H9 (cell line): ENCODE results near the gene TEF. TPM values are rescaled to one million over a fixed set of nuclear protein-coding genes. Genes with fewer than 3 reads are reported as not detected.

ENCODE experiments used
- DNase-seq: peaks from one replicate; pipeline ENCODE4 v3.0.0-alpha.2; 2017
- H2AFZ ChIP-seq: one replicate; pipeline ENCODE4 v1.6.1; 2013; ENCODE audit warnings: mild to moderate bottlenecking, low read length, control low read depth, moderate library complexity
- H2AK5ac ChIP-seq: 2 replicates; pipeline ENCODE4 v1.6.1; 2013; ENCODE audit warnings: low read length, control low read depth, mixed read lengths; ENCODE audit not compliant: insufficient read length
- H2BK120ac ChIP-seq: one replicate; pipeline ENCODE4 v1.6.1; 2013; ENCODE audit warnings: low read depth, mild to moderate bottlenecking, low read length, control low read depth, inconsistent platforms; ENCODE audit not compliant: poor library complexity, severe bottlenecking
- H2BK12ac ChIP-seq: 2 replicates; pipeline ENCODE4 v1.6.1; 2013; ENCODE audit warnings: low read length, control low read depth, mixed read lengths, low read depth; ENCODE audit not compliant: insufficient read length
- H2BK15ac ChIP-seq: 2 replicates; pipeline ENCODE4 v1.6.1; 2013; ENCODE audit warnings: low read depth, low read length, control low read depth
- H2BK20ac ChIP-seq: one replicate; pipeline ENCODE4 v1.6.1; 2013; ENCODE audit warnings: low read depth, mild to moderate bottlenecking, low read length, control low read depth, inconsistent platforms; ENCODE audit not compliant: poor library complexity, severe bottlenecking
- H2BK5ac ChIP-seq: 2 replicates; pipeline ENCODE4 v1.6.1; 2013; ENCODE audit warnings: low read length, control low read depth, mixed read lengths; ENCODE audit not compliant: insufficient read length
- H3K14ac ChIP-seq: 2 replicates; pipeline ENCODE4 v1.6.1; 2013; ENCODE audit warnings: low read length, control low read depth; ENCODE audit not compliant: insufficient read depth
- H3K18ac ChIP-seq: 2 replicates; pipeline ENCODE4 v1.6.1; 2013; ENCODE audit warnings: low read depth, mild to moderate bottlenecking, mixed read lengths, low read length, control low read depth; ENCODE audit not compliant: insufficient read length
- H3K23ac ChIP-seq: 2 replicates; pipeline ENCODE4 v1.6.1; 2013; ENCODE audit warnings: low read length, control low read depth, mixed read lengths, low read depth; ENCODE audit not compliant: insufficient read length
- H3K23me2 ChIP-seq: 2 replicates; pipeline ENCODE4 v1.6.1; 2013; ENCODE audit warnings: low read depth, mild to moderate bottlenecking, mixed read lengths, low read length, control low read depth; ENCODE audit not compliant: insufficient read length, poor library complexity, severe bottlenecking
- H3K27ac ChIP-seq: 2 replicates; pipeline ENCODE4 v1.5.1; 2013; ENCODE audit warnings: low read length, control low read depth, mixed read lengths, low read depth; ENCODE audit not compliant: insufficient read length
- H3K27me3 ChIP-seq: 2 replicates; pipeline ENCODE4 v1.6.1; 2013; ENCODE audit warnings: low read length, control low read depth, inconsistent platforms; ENCODE audit not compliant: insufficient read depth
- H3K4ac ChIP-seq: 2 replicates; pipeline ENCODE4 v1.6.1; 2013; ENCODE audit warnings: low read depth, mild to moderate bottlenecking, control low read depth, inconsistent platforms, low read length, moderate library complexity
- H3K4me1 ChIP-seq: 2 replicates; pipeline ENCODE4 v1.6.1; 2013; ENCODE audit warnings: low read length, control low read depth, inconsistent platforms; ENCODE audit not compliant: insufficient read depth
- H3K4me2 ChIP-seq: 2 replicates; pipeline ENCODE4 v1.6.1; 2013; ENCODE audit warnings: low read length, control low read depth, mixed read lengths; ENCODE audit not compliant: insufficient read length, insufficient read depth
- H3K56ac ChIP-seq: 2 replicates; pipeline ENCODE4 v1.6.1; 2013; ENCODE audit warnings: low read depth, mild to moderate bottlenecking, mixed read lengths, low read length, control low read depth; ENCODE audit not compliant: insufficient read length
- H3K79me1 ChIP-seq: 2 replicates; pipeline ENCODE4 v1.6.1; 2013; ENCODE audit warnings: low read depth, mild to moderate bottlenecking, moderate library complexity, low read length, control low read depth, inconsistent platforms; ENCODE audit not compliant: insufficient read depth, poor library complexity, severe bottlenecking
- H3K79me2 ChIP-seq: 2 replicates; pipeline ENCODE4 v1.6.1; 2013; ENCODE audit warnings: low read length, control low read depth, inconsistent platforms; ENCODE audit not compliant: insufficient read depth
- H3K9ac ChIP-seq: 2 replicates; pipeline ENCODE4 v1.6.1; 2013; ENCODE audit warnings: low read length, control low read depth, mixed read lengths; ENCODE audit not compliant: insufficient read length; ENCODE audit errors: extremely low read depth
- H3K9me3 ChIP-seq: one replicate; pipeline ENCODE4 v1.6.1; 2013; ENCODE audit warnings: low read depth, low read length, inconsistent platforms; ENCODE audit not compliant: control insufficient read depth
- H3T11ph ChIP-seq: one replicate; pipeline ENCODE4 v1.6.1; 2013; ENCODE audit warnings: mild to moderate bottlenecking, low read length, control low read depth, inconsistent platforms
- H4K20me1 ChIP-seq: one replicate; pipeline ENCODE4 v1.6.1; 2013; ENCODE audit not compliant: control insufficient read depth, insufficient read length, insufficient read depth
- H4K5ac ChIP-seq: 2 replicates; pipeline ENCODE4 v1.6.1; 2013; ENCODE audit warnings: low read depth, mild to moderate bottlenecking, mixed read lengths, low read length, control low read depth; ENCODE audit not compliant: insufficient read length
- H4K8ac ChIP-seq: replicated peaks from 2 replicates; pipeline ENCODE4 v1.6.1; 2013; ENCODE audit warnings: low read length, control low read depth, mixed read lengths, low read depth; ENCODE audit not compliant: insufficient read length
- H4K91ac ChIP-seq: 2 replicates; pipeline ENCODE4 v1.6.1; 2013; ENCODE audit warnings: low read depth, mild to moderate bottlenecking, moderate library complexity, mixed read lengths, low read length, control low read depth; ENCODE audit not compliant: insufficient read length
- H3K27ac Mint-ChIP-seq, 3 experiments: 2 replicates in 2 of 3; 3 replicates in 1 of 3; pipeline ENCODE4 v1.8.0; 2020 to 2021; ENCODE audit warnings: mixed read lengths in 3 of 3, mild to moderate bottlenecking in 1 of 3, moderate library complexity in 1 of 3
- H3K27me3 Mint-ChIP-seq: 2 replicates; pipeline ENCODE4 v1.8.0; 2021; ENCODE audit warnings: low read depth, mild to moderate bottlenecking, moderate library complexity, mixed read lengths
- H3K36me3 Mint-ChIP-seq, 3 experiments: 2 replicates in 2 of 3; 3 replicates in 1 of 3; pipeline ENCODE4 v1.8.0; 2020 to 2021; ENCODE audit warnings: low read depth in 3 of 3, mixed read lengths in 3 of 3; ENCODE audit not compliant: insufficient read depth in 1 of 3
- H3K4me1 Mint-ChIP-seq, 2 experiments: 2 replicates each; pipeline ENCODE4 v1.8.0; 2020; ENCODE audit warnings: mixed read lengths in 2 of 2
- H3K4me3 Mint-ChIP-seq, 2 experiments: 2 replicates in 1 of 2; 3 replicates in 1 of 2; pipeline ENCODE4 v1.8.0; 2020 to 2021; ENCODE audit warnings: mild to moderate bottlenecking in 2 of 2, mixed read lengths in 2 of 2, moderate library complexity in 1 of 2
- H3K9me3 Mint-ChIP-seq, 2 experiments: 2 replicates in 1 of 2; 3 replicates in 1 of 2; pipeline ENCODE4 v1.8.0; 2020; ENCODE audit warnings: mild to moderate bottlenecking in 2 of 2, mixed read lengths in 2 of 2, moderate library complexity in 1 of 2
- WGBS: extraction: QIAGEN DNeasy Blood & Tissue Kit; methylation state at CpG from one replicate; pipeline ENCODE4 v1.1.7; 2013; ENCODE audit warnings: missing lambda C conversion rate, low lambda C conversion rate, mixed read lengths; ENCODE audit not compliant: insufficient read length; ENCODE audit errors: extremely low coverage; 5-methylcytosine and 5-hydroxymethylcytosine counted together
- total RNA-seq: library from RNA; stranded (reverse); gene quantifications from 2 replicates; pipeline ENCODE4 v1.2.1, GENCODE V29; 2021
- TF ChIP-seq, protein P1 (sequence below): fragments of 200-600 bp; sonication (generic); conservative IDR thresholded peaks from 3 replicates; pipeline ENCODE4 v1.8.0; 2021; ENCODE audit warnings: antibody characterized with exemption, mild to moderate bottlenecking

TEF gene
- total RNA-seq, 1 experiment from 2014 or later, result 17.9 TPM

DNA sequence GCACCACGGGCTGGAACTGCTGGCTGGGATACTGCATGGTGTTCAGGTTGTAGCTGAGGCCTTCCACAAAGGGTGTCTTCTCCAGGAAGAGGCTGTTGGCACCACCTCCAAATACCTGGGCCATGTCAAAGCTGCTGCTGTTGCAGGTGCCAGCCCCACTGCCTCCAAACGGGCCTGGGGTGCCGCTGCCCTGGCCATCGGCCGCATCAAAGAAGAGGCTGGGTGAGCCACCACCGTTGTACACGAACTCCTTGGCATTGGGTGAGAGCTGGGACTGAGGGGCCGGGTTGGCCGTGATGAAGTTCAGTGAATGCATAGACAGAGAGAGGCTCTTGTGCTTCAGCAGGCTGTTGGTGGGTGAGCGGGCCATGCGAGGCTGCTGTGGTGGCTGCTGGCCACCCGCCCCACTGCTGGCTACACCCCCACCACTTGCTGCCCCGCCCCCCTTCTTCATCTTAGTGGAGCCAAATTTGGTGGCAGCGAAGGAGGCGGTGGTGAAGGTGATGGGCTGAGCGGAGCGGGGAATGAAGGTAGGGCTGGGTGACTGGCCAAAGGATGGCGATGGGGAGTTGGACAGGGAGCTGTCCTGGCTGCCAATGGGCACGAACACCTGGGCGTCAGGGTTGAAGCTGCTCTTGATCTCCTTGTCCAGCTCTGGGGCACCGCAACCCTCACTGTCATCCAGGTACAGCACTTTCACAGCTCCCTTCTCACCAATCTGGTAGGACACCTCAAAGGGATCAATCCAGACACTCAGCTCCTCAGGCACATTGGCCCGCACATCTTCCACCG lies 54.8 kb downstream of the TEF start:
- H3T11ph ChIP-seq, result no peak overlapping the region
- no peak overlapping the region for H2BK5ac ChIP-seq
- no peak overlapping the region for H3K9ac ChIP-seq
- H2BK12ac ChIP-seq, result no peak overlapping the region
- H3K4me1 Mint-ChIP-seq, result no peaks in the 10 kb centered on the region
- H3K56ac ChIP-seq, result no peak overlapping the region
- DNase-seq, result no peak
- H3K27me3 ChIP-seq, result no peaks in the 10 kb centered on the region
- TF ChIP-seq, protein P1, sequence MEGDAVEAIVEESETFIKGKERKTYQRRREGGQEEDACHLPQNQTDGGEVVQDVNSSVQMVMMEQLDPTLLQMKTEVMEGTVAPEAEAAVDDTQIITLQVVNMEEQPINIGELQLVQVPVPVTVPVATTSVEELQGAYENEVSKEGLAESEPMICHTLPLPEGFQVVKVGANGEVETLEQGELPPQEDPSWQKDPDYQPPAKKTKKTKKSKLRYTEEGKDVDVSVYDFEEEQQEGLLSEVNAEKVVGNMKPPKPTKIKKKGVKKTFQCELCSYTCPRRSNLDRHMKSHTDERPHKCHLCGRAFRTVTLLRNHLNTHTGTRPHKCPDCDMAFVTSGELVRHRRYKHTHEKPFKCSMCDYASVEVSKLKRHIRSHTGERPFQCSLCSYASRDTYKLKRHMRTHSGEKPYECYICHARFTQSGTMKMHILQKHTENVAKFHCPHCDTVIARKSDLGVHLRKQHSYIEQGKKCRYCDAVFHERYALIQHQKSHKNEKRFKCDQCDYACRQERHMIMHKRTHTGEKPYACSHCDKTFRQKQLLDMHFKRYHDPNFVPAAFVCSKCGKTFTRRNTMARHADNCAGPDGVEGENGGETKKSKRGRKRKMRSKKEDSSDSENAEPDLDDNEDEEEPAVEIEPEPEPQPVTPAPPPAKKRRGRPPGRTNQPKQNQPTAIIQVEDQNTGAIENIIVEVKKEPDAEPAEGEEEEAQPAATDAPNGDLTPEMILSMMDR, result no peak
- H4K20me1 ChIP-seq, result no peaks in the 10 kb centered on the region
- no peak overlapping the region for H2AK5ac ChIP-seq
- no peaks in the 10 kb centered on the region for H3K9me3 Mint-ChIP-seq
- no peak overlapping the region for H3K4me2 ChIP-seq
- H3K27ac ChIP-seq, result no peak overlapping the region
- H3K4ac ChIP-seq, result no peak overlapping the region
- H3K14ac ChIP-seq, result no peak overlapping the region
- peak overlapping the region in 2 of 3 experiments; percentile 39 to 83; a peak in 4 of 7 replicates for H3K27ac Mint-ChIP-seq
- no peak overlapping the region for H3K18ac ChIP-seq
- no peaks in the 10 kb centered on the region; the same call in 1 of the 2 replicates for H3K79me2 ChIP-seq
- H2BK15ac ChIP-seq, result no peak overlapping the region
- H3K4me1 ChIP-seq, result no peaks in the 10 kb centered on the region
- no peak overlapping the region for H2BK20ac ChIP-seq
- H3K9me3 ChIP-seq, result no peaks in the 10 kb centered on the region
- H3K36me3 Mint-ChIP-seq, result peaks cover 33 to 81% (median 58%) of the 10 kb centered on the region in 3 experiments; a peak in 6 of 7 replicates
- no peak overlapping the region for H2BK120ac ChIP-seq
- no peak overlapping the region for H4K8ac ChIP-seq
- H4K5ac ChIP-seq, result no peak overlapping the region
- H2AFZ ChIP-seq, result no peak overlapping the region
- WGBS, result no CpG with 5 or more reads among the region's 23 CpGs
- H3K23ac ChIP-seq, result no peak overlapping the region
- no peaks in the 10 kb centered on the region; the same call in 1 of the 2 replicates for H3K27me3 Mint-ChIP-seq
- no peak overlapping the region for H3K4me3 Mint-ChIP-seq
- no peaks in the 10 kb centered on the region for H3K23me2 ChIP-seq
- H3K79me1 ChIP-seq, result no peaks in the 10 kb centered on the region
- no peak overlapping the region for H4K91ac ChIP-seq
